T-helper 2 cell treated with Interferon-gamma antibody and Interleukin-4, amounts not matched to agents 5 μg/mL and 100 μg/mL, for 36 hours (primary cell): ENCODE measurements around the gene PHYKPL.
"Not testable (repeated sequence)": the region's sequence is repeated elsewhere in the genome, so short reads cannot be mapped to it uniquely, and the experiment has no call there.

Experiments
- DNase-seq: peaks from one replicate; pipeline ENCODE4 v3.0.0; 2021; ENCODE audit warnings: low spot score
- H3K27ac Mint-ChIP-seq: one replicate; pipeline ENCODE4 v1.8.0; 2021; ENCODE audit warnings: mild to moderate bottlenecking, mixed read lengths
- H3K27me3 Mint-ChIP-seq: one replicate; pipeline ENCODE4 v1.8.0; 2021; ENCODE audit warnings: low read depth, mixed read lengths
- H3K36me3 Mint-ChIP-seq: one replicate; pipeline ENCODE4 v1.8.0; 2021; ENCODE audit warnings: low read depth, mixed read lengths
- H3K4me1 Mint-ChIP-seq: one replicate; pipeline ENCODE4 v1.8.0; 2021; ENCODE audit warnings: low read depth, mixed read lengths
- H3K4me3 Mint-ChIP-seq: one replicate; pipeline ENCODE4 v1.8.0; 2022; ENCODE audit warnings: mild to moderate bottlenecking, moderate library complexity, mixed read lengths
- H3K9me3 Mint-ChIP-seq: one replicate; pipeline ENCODE4 v1.8.0; 2021; ENCODE audit warnings: mixed read lengths

PHYKPL gene

DNA sequence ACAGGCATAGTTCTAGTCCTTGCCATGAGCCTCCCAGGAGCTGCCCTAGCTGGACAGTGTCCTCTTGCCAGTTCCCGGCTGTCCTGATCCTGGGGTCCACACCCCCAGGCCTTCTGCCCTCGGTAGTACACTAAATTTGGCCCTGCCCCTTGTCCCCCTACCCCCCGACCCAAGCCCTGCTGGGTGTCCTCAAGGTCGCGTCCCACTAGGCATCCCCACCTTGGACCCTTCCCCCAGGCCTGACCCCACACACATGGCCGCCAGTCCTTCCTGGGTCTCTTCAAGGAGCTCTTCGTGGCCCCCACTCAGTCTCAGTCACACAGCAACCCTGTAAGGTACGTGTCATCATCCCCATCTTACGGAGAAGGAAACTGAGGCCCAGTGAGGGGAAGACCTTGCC lies 40.0 kb upstream of the PHYKPL start:
- Mint-ChIP-seq H3K36me3 (no peaks in the 10 kb centered on the region), H3K4me3 (no peak overlapping the region), H3K9me3 (no peaks in the 10 kb centered on the region), H3K27ac (no peak overlapping the region), H3K4me1 (no peaks in the 10 kb centered on the region), H3K27me3 (no peaks in the 10 kb centered on the region)
- no peak for DNase-seq

GRCh38 chr5:178271726-178272479 lies 39.3 kb upstream of the PHYKPL start:
- no peaks in the 10 kb centered on the region for H3K4me1 Mint-ChIP-seq
- no peaks in the 10 kb centered on the region for H3K27me3 Mint-ChIP-seq
- no peaks in the 10 kb centered on the region for H3K36me3 Mint-ChIP-seq
- H3K4me3 Mint-ChIP-seq: no peak overlapping the region
- DNase-seq: no peak
- H3K27ac Mint-ChIP-seq: no peak overlapping the region
- H3K9me3 Mint-ChIP-seq: no peaks in the 10 kb centered on the region

DNA sequence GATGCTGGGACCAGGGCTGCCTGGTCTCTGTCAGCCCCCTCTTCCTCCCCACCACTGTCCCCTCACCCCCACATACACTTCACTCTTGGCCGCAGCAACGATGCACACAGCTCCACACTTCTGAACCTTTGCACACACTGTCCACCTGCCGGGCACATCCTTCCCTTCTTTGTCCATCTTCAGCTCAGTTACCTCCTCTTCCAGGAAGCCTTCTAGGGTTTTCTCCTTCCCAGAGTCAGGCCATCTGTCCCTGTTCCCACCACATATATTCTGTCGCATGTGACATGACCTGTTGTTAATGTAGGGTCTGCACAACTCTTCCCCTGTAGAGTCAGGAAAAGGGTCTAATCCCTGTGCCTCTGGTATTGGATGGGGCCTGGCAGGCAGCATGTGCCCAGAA lies 38.6 kb upstream of the PHYKPL start:
- no peaks in the 10 kb centered on the region for H3K27me3 Mint-ChIP-seq
- H3K36me3 Mint-ChIP-seq: no peaks in the 10 kb centered on the region
- H3K27ac Mint-ChIP-seq: no peak overlapping the region
- H3K4me3 Mint-ChIP-seq: no peak overlapping the region
- DNase-seq: no peak
- H3K9me3 Mint-ChIP-seq: no peaks in the 10 kb centered on the region
- no peaks in the 10 kb centered on the region for H3K4me1 Mint-ChIP-seq

DNA sequence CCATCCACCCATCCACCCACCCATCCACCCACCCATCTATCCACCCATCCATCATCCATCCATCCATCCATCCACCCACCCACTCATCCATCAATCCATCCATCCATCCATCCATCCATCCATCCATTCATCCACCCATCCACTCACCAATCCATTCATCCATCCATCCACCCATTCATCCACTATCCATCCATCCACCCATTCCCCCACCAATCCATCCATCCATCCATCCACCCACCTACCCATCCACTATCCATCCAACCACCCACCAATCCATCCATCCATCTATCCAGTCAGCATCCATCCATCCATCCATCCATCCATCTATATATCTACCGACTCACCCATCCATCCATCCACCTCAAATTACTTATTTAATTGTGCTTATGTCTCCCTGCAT lies 36.9 kb upstream of the PHYKPL start:
- H3K36me3 Mint-ChIP-seq: no peaks in the 10 kb centered on the region
- H3K27ac Mint-ChIP-seq: no peak overlapping the region
- no peak overlapping the region for H3K4me3 Mint-ChIP-seq
- DNase-seq: no peak
- no peaks in the 10 kb centered on the region for H3K9me3 Mint-ChIP-seq
- H3K4me1 Mint-ChIP-seq: no peaks in the 10 kb centered on the region
- no peaks in the 10 kb centered on the region for H3K27me3 Mint-ChIP-seq

DNA sequence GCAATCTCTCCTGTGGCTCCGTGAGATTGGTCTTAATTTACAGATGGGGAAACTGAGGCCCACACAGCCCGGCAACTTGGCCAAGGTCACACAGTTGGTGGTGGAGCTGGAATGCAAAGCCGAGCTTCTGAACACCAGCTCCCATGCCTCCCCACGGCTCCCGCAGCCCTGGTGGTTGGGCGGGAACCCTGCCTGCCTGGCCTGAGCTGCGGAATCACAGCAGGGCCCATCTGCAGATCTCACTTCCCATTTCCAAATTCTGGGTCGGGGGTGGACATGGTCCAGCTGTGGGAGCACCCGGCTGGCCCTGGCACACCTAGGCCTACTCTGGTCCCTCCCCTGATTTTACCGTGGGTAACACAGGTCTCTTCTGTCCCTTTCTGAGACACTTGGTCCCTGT lies 35.3 kb upstream of the PHYKPL start:
- H3K9me3 Mint-ChIP-seq: no peaks in the 10 kb centered on the region
- H3K27ac Mint-ChIP-seq: no peak overlapping the region
- no peak overlapping the region for H3K4me3 Mint-ChIP-seq
- no peaks in the 10 kb centered on the region for H3K27me3 Mint-ChIP-seq
- DNase-seq: no peak
- H3K36me3 Mint-ChIP-seq: no peaks in the 10 kb centered on the region
- no peaks in the 10 kb centered on the region for H3K4me1 Mint-ChIP-seq

DNA sequence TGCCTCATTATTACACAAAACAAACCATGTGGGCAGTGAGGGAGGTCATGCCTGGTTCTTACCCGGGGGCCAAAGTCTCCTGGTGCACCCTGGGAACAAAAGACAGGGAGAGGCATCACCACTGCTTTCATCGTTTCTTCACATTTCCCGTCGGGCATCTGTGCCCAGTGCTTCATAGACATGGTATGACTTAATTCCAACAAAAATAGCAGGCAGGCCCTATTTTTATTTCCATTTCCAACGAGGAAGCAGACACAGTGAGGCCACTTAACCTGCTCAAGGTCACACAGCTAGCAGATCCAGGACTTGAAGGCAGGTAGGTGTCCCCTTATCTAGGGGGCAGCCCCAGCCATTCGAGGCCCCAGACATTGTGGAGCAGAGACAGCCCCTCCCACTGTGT lies 34.6 kb upstream of the PHYKPL start:
- H3K27me3 Mint-ChIP-seq: no peaks in the 10 kb centered on the region
- H3K27ac Mint-ChIP-seq: no peak overlapping the region
- H3K36me3 Mint-ChIP-seq: no peaks in the 10 kb centered on the region
- no peaks in the 10 kb centered on the region for H3K4me1 Mint-ChIP-seq
- no peaks in the 10 kb centered on the region for H3K9me3 Mint-ChIP-seq
- H3K4me3 Mint-ChIP-seq: no peak overlapping the region
- no peak for DNase-seq

DNA sequence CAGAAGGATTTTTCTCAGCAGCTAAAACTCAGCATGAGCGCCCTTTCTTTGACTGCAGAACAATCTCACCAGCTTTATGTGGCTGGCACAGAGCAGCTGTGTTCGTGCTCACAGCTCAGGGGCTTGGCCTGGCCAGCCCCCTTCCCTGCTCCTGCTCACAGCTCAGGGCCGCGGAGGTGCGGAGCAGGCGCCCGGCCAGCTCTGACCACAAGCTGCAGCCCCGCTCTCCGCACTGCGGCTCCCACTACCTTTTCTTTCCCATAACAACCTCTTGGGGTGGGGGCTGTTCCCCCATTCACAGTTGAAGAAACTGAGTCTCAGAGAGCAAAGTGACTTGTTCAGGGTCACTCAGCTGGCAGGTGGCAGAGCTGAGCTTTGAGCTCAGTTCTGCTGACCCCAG lies 34.0 kb upstream of the PHYKPL start:
- no peaks in the 10 kb centered on the region for H3K9me3 Mint-ChIP-seq
- no peak for DNase-seq
- no peaks in the 10 kb centered on the region for H3K36me3 Mint-ChIP-seq
- no peaks in the 10 kb centered on the region for H3K27me3 Mint-ChIP-seq
- H3K4me1 Mint-ChIP-seq: no peaks in the 10 kb centered on the region
- no peak overlapping the region for H3K4me3 Mint-ChIP-seq
- H3K27ac Mint-ChIP-seq: no peak overlapping the region

DNA sequence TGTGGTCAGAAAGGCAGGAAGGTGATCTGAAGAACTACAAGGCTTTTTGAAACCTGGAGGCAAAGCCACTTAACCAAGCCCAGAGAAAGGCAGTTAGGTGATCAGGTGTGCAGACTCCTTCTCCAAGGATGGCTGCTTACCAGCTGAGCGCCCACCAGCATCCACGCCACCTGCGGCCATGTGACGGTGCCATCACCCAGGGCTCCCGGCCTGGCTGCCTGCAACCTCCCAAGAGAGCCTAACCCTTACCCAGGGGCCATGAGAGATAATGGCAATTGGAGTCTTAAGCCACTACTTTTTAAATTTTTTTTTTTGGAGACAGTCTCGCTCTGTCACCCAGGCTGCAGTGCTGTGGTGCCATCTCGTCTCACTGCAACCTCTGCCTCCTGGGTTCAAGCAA lies 33.1 kb upstream of the PHYKPL start:
- Mint-ChIP-seq H3K9me3 (no peaks in the 10 kb centered on the region), H3K27me3 (no peaks in the 10 kb centered on the region), H3K36me3 (no peaks in the 10 kb centered on the region), H3K4me3 (no peak overlapping the region), H3K4me1 (no peaks in the 10 kb centered on the region), H3K27ac (no peak overlapping the region)
- DNase-seq: no peak

GRCh38 chr5:178264044-178264443 lies 31.4 kb upstream of the PHYKPL start:
- Mint-ChIP-seq H3K27ac (no peak overlapping the region), H3K27me3 (no peaks in the 10 kb centered on the region), H3K4me1 (no peaks in the 10 kb centered on the region), H3K9me3 (no peaks in the 10 kb centered on the region), H3K4me3 (no peak overlapping the region), H3K36me3 (no peaks in the 10 kb centered on the region)
- no peak for DNase-seq

- Mint-ChIP-seq H3K9me3 (no peaks in the 10 kb centered on the region), H3K27ac (no peak overlapping the region), H3K27me3 (no peaks in the 10 kb centered on the region), H3K4me3 (no peak overlapping the region), H3K36me3 (no peaks in the 10 kb centered on the region), H3K4me1 (peaks cover 1% of the 10 kb centered on the region)
- DNase-seq: no peak
Observed at GRCh38 chr5:178261666-178262600, 29.3 kb upstream of the PHYKPL start.

GRCh38 chr5:178259623-178260536 lies 27.3 kb upstream of the PHYKPL start:
- no peak overlapping the region for H3K27ac Mint-ChIP-seq
- H3K27me3 Mint-ChIP-seq: no peaks in the 10 kb centered on the region
- peaks cover 1% of the 10 kb centered on the region for H3K4me1 Mint-ChIP-seq
- H3K4me3 Mint-ChIP-seq: no peak overlapping the region
- no peaks in the 10 kb centered on the region for H3K9me3 Mint-ChIP-seq
- H3K36me3 Mint-ChIP-seq: no peaks in the 10 kb centered on the region
- no peak for DNase-seq

DNA sequence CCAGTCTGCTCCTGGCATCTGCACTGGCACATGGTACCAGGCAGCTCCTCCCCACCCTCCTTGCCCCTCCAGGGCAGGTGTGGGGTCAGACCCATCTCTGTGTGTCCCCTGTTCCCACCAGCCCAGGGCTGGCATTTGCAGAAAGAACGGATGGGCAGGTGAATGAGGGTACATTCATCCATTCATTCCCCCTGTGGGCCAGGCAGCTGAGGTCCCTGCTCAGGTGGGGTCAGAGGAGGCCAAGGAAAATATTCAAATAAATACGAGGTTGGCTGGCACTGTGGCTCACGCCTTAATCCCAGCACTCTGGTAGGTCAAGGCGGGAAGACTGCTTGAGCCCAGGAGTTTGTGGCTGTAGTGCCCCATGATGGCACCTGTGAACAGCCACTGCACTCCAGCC lies 25.0 kb upstream of the PHYKPL start:
- no peaks in the 10 kb centered on the region for H3K9me3 Mint-ChIP-seq
- no peak overlapping the region for H3K4me3 Mint-ChIP-seq
- no peaks in the 10 kb centered on the region for H3K36me3 Mint-ChIP-seq
- no peak for DNase-seq
- peaks cover 1% of the 10 kb centered on the region for H3K4me1 Mint-ChIP-seq
- no peak overlapping the region for H3K27ac Mint-ChIP-seq
- no peaks in the 10 kb centered on the region for H3K27me3 Mint-ChIP-seq

DNA sequence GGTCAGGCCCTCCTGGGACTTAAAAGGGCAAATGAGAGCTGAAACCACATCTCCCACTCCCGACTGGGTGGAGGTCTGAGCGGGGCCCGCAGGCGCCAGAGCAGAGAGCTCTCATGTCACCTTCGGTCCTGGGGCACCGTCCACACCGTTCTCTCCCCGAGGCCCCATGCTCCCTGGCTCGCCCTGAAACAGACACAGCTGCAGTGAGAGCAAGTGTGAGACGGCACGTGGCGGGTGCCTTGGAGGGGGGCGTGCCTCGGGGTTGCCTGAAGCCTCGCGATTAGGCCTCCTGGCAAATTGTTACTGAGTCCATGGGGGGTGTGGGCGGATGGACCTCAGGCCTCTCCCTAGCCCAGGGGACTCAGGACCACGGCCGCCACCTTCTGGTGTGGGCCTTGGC lies 24.1 kb upstream of the PHYKPL start:
- H3K9me3 Mint-ChIP-seq: no peaks in the 10 kb centered on the region
- H3K4me1 Mint-ChIP-seq: peaks cover 1% of the 10 kb centered on the region
- H3K36me3 Mint-ChIP-seq: no peaks in the 10 kb centered on the region
- H3K4me3 Mint-ChIP-seq: no peak overlapping the region
- H3K27ac Mint-ChIP-seq: no peak overlapping the region
- no peak for DNase-seq
- H3K27me3 Mint-ChIP-seq: no peaks in the 10 kb centered on the region

GRCh38 chr5:178253632-178254031 lies 21.0 kb upstream of the PHYKPL start:
- not testable (repeated sequence) for H3K9me3 Mint-ChIP-seq, H3K36me3 Mint-ChIP-seq, DNase-seq, H3K4me1 Mint-ChIP-seq, H3K27ac Mint-ChIP-seq, H3K27me3 Mint-ChIP-seq, H3K4me3 Mint-ChIP-seq
